ENCODE measurements around the gene CCDC88C. TPM values are rescaled to one million over a fixed set of nuclear protein-coding genes. Genes with fewer than 3 reads are reported as not detected.

CCDC88C gene
- total RNA-seq, 4 donors from 2014 or later = 3.2 to 32.7 (median 11.0) TPM

- H3K4me3 ChIP-seq = no peak overlapping the region
- no peaks in the 10 kb centered on the region for H3K27me3 ChIP-seq
- no peak for DNase-seq
- no peak overlapping the region for H3K27ac ChIP-seq
- TF ChIP-seq CTCF (IDR thresholded peaks at IDR 0.05) (no peak), POLR2A (IDR thresholded peaks at IDR 0.05) (no peak)
- no peaks in the 10 kb centered on the region for H3K9me3 ChIP-seq
- no peaks in the 10 kb centered on the region for H3K4me1 ChIP-seq
- no peaks in the 10 kb centered on the region for H3K36me3 ChIP-seq
- intact Hi-C loops (cut with DNase I; ENCODE audit: low total_unique reads) = no loop called here
These were observed 106.9 kb downstream of the CCDC88C start for GRCh38 chr14:91310606-91311283.

GRCh38 chr14:91309756-91310280 lies 107.8 kb downstream of the CCDC88C start:
- H3K4me1 ChIP-seq = no peaks in the 10 kb centered on the region
- H3K4me3 ChIP-seq = no peak overlapping the region
- no peak for DNase-seq
- no peaks in the 10 kb centered on the region for H3K36me3 ChIP-seq
- no peaks in the 10 kb centered on the region for H3K9me3 ChIP-seq
- no peaks in the 10 kb centered on the region for H3K27me3 ChIP-seq
- intact Hi-C loops (cut with DNase I; ENCODE audit: low total_unique reads) = no loop called here
- TF ChIP-seq CTCF (IDR thresholded peaks at IDR 0.05) (no peak), POLR2A (IDR thresholded peaks at IDR 0.05) (no peak)
- H3K27ac ChIP-seq = no peak overlapping the region

- no peak for DNase-seq
- H3K36me3 ChIP-seq = no peaks in the 10 kb centered on the region
- intact Hi-C loops (cut with DNase I; ENCODE audit: low total_unique reads) = no loop called here
- H3K27ac ChIP-seq = no peak overlapping the region
- H3K4me1 ChIP-seq = no peaks in the 10 kb centered on the region
- TF ChIP-seq POLR2A (IDR thresholded peaks at IDR 0.05) (no peak), CTCF (IDR thresholded peaks at IDR 0.05) (no peak)
- H3K4me3 ChIP-seq = no peak overlapping the region
- no peaks in the 10 kb centered on the region for H3K9me3 ChIP-seq
- no peaks in the 10 kb centered on the region for H3K27me3 ChIP-seq
These were observed 109.3 kb downstream of the CCDC88C start for GRCh38 chr14:91308337-91308736.

- no peak for TF ChIP-seq POLR2A (IDR thresholded peaks at IDR 0.05)
- TF ChIP-seq CTCF (IDR thresholded peaks at IDR 0.05) = no peak
- H3K27me3 ChIP-seq = no peaks in the 10 kb centered on the region
- H3K4me1 ChIP-seq = no peaks in the 10 kb centered on the region
- H3K9me3 ChIP-seq = no peaks in the 10 kb centered on the region
- intact Hi-C loops (cut with DNase I; ENCODE audit: low total_unique reads) = no loop called here
- H3K27ac ChIP-seq = no peak overlapping the region
- H3K4me3 ChIP-seq = no peak overlapping the region
- DNase-seq = no peak
- no peaks in the 10 kb centered on the region for H3K36me3 ChIP-seq
These were observed 110.0 kb downstream of the CCDC88C start for GRCh38 chr14:91307652-91308051.

GRCh38 chr14:91307046-91307445 lies 110.6 kb downstream of the CCDC88C start:
- Histone ChIP-seq H3K27me3 (no peaks in the 10 kb centered on the region), H3K9me3 (no peaks in the 10 kb centered on the region), H3K27ac (no peak overlapping the region), H3K36me3 (no peaks in the 10 kb centered on the region), H3K4me1 (no peaks in the 10 kb centered on the region), H3K4me3 (no peak overlapping the region)
- DNase-seq = no peak
- intact Hi-C loops (cut with DNase I; ENCODE audit: low total_unique reads) = no loop called here
- TF ChIP-seq POLR2A (IDR thresholded peaks at IDR 0.05) (no peak), CTCF (IDR thresholded peaks at IDR 0.05) (no peak)
